HG02610 (cell line): ENCODE data around the gene SIPA1.

Experiments
- ATAC-seq: cut with Tn5 transposase; IDR thresholded peaks from one replicate; pipeline ENCODE4 v1.9.1; 2021; ENCODE audit warnings: mild to moderate bottlenecking, moderate library complexity; ENCODE audit not compliant: unreplicated experiment

The SIPA1 gene

DNA sequence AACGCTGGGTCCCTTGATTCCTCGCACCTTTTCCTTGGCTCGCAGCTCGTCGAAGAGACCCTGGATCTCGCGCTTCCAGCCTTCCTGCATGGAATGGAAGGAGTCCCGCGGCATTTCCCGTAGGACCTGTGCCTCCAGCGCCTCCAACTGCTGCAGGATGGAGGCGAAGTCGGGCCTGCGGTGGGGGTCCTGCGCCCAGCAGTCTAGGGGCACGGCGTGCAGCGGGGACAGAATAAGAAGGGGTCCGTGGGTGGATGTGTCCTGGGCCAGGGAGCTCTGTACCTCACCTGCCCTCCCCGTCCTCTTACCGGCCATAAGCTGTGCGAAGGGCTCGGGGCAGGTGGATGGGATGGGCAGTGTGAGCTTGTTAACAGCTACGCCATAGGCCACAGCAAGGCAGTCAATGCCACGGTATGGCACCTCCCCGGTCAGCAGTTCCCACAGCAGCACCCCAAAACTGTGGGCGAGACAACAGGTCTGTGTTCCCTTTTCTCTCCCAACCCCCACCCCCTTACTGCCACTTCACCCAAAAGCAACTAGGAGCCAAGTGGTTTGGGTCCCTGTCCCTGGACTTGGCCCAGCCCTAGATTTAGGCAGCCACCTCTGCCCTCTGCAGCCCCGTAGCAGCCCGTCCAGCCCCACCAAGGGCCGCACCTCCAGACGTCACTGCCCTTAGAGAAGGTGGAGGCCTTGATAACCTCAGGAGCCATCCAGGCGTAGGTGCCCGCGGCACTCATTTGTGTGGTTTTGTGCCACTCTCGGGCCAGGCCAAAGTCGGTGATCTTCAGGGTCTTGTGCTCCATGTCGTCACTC, 30.1 kb upstream of the SIPA1 start:
- ATAC-seq = no peak

DNA sequence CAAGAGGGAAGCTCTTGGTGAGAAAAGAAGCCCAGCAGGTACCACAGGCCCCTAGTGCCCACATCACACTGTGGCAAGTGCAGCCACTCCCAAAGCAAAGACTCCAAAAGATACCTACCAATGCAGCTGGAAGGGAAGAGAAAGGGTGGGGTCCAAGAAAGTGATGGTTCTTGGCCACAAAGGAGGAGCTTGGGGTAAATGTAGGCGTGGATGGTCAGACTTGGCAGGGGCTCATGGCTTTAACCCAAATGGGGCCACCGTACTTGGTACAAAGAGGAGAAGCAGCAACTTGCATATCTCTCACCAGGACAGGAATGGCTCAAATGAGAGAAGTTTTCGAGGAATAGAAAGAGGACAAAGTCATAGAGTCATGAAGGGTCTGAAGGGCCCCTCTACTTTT, 28.7 kb upstream of the SIPA1 start:
- no peak for ATAC-seq

DNA sequence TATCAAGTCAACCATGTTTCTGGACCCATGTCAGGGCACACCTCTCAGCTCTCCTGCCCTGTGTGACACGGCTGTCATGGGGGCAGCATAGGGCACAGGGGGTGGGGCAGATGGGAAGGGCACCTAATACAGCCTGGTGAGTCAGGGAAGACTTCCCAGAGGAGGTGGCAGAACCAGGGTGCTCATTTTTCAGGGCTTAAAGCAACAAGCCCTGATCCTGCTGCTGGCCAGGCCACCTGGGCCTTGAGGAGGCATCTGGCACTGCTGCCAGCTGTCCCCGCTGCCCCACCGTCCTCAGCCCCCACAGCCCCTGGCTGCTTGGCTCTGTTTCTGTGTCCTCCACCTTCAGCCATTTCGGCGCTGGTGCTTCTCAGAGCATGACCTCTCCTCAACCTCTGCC, 28.2 kb upstream of the SIPA1 start:
- no peak for ATAC-seq

DNA sequence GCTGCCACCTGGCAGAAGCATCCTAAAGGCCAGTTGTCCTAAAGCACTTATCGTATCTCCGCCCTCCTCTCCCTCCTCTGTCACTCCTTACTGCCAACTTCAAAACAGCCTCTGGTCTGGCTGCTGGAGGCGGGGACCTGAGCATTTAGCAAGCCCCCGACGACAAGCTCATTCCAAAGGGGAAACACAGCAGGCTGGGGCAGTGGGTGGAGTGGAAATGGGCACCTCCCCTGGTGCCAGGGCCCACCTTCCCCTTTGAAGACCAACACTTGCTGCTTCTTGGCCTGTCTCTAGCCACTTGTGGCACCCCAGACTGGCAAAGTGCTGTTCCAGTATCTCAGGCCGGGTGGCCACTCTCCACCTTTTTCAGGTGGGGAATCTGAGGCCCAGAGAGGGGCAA, 27.5 kb upstream of the SIPA1 start:
- no peak for ATAC-seq

DNA sequence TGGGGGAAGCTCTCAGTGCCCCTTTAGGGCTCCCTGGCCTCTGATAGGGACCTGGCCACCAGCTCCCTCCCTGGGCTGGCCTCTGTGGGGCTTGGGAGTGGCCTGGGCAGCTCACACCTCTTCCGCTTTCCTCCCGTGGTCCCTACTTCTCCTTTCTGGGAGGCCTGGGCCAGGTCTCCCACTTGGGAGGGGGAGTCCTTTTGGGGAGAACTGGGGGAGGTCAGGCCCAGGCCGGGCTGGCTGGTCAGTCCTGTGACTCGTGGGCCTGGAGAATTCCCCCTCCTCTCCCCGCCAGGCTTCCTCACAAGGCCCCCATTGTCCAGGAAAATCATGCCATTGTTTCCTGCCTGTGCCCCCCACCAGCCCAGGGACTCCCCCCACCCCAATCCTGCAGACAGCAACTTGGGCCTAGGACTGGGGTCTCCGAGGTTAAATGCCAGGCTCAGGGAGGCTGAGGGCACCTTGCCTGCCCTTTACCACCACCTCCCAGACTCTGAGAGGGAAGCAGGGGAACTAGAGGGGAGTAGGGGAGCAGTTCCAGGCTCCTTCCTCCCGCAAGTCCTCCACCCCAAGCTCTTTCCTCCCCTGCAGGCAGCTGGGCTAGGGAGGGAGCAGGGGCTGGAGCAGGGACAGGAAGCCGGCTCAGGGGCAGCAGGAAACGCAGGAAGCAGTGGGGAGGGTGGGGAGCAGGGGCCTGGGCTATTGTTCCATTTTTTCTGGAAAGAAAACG, 26.7 kb upstream of the SIPA1 start:
- ATAC-seq = no peak

DNA sequence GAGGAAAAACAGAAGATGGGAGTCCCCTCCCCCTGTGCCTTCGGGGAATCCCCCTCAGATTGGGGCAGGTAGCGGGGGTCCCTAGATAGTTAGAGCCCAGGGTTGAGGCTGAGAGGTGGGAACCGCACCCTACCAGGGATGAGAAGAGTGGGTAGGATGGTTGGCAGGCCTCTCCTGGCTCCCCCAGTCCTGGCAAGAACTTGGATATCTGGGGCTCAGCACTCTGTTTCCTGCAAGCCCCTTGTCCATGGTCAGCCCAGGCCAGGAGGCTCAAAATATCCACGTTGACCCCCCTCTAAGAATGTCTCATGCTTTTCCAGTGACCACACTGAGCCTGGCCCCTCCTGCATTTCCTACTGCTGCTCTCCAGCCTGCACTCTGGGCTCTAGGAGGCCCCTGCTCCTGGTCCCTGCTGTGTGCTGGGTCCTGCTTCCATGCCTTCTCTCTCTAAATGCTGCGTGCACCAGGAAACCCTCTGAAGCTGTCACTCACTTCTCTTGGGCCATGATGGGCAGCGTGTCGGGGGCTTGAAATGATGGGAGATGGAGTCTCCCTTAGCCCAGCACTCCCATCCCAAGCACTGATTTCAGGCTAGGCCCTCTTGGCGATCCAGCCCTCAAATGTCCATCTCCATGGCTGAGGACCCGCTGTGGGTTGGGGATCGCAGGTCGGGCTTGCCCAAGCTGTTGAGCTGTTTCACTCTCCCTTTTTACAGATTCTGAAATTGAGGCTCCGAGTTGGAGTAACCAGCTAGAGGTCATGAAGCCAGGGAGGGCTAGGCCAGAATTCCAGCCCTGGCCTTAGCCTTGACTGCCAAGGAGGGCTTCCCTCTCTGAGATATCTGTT, 25.9 kb upstream of the SIPA1 start:
- no peak for ATAC-seq

DNA sequence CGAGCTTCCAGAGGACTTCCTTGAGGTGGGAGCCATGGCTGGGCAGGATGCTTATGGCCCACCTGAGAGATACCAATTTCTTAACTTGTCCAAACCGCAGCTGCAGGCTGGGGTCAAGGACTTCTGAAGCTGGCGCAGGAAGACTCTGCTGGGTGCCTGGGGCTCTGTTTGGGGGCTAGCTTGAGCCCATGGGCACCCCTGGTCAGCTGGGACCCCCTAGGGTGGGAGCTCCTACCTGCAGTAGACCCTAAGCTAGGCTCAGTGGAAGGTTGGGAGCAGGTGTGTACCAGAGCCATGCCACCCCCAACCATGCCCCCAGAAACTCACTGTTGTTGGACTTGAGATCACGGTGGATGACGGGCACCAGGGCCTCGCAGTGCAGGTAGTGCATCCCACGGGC, 25.2 kb upstream of the SIPA1 start:
- ATAC-seq = no peak

DNA sequence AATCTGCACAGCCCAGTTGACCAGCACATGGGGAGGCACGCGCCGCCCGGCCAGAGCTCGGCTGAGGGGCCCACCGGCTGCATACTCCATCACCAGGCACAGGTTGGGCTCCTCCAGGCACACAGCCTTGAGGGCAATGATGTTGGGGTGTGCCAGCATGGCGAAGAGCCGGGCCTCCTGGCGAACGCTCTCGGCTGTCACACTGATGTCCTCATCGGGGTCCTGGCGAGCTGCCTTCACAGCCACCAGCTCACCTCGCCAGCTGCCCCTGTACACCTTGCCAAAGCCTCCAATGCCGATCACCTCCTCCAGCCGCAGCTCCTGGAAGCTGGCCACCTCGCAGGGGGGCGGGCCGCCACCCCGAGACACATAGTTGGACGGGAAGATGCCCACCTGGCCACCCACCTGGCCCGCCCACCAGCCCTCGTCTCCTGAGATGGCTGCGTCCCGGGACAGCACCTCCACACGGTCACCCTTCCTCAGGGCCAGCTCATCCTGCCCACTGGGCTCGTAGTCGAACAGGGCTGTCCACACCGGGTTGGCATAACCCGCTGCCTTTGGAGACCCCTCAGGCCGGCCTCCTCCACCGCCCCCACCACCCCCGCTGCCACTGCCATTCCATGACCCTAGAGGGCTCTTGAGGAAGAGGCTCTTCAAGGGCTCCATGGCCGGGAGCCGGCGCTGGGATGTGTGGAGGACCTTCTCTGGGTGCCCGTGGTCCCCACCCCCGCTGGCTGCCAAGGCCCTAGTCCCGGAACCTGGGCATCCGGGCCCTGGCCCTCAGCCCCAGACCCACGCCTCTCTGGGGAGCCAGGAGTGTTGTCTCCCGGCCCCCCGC, 24.6 kb upstream of the SIPA1 start:
- ATAC-seq = no peak

DNA sequence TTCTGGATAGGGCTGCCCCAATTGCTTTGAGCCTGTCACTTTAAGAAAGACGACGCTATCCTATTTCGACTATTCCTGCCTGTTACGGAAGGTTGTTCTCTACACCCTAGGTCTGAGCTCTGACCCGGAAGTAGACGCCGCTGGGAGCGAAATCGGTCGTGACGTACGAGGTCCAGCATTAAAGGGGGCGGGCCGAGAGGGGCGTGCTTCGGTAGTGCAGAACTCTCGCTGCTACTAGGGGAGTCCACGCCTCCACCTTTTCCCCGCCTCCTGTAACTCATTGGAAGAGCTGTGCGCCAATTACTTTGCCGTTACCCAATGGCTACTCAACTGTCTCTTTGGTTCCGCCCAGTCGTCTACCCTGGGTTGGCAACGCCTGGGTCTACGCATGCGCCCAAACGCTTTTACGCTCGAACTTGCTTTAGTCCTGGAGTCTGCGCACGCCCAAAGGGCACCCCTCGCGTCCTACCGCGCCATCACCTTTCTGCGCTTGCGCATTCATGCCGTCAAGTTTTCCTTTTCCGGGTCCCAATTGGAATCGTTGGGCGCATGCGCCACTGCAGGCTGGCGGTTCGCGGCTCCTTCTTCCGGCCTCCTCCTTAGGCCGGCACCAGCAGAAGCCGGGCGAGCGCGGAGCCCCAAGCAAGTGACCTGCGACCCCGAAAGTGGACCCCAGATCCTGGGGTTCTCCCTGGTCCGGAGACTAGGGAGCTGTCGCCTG, 22.5 kb upstream of the SIPA1 start, which contains the start of gene PCNX3:
PCNX3 (plus strand) TSS at position 548 of the 721 bp plus-strand sequence. CDS start 536 bp downstream, outside the sequence.
- peak; percentile 76 for ATAC-seq

DNA sequence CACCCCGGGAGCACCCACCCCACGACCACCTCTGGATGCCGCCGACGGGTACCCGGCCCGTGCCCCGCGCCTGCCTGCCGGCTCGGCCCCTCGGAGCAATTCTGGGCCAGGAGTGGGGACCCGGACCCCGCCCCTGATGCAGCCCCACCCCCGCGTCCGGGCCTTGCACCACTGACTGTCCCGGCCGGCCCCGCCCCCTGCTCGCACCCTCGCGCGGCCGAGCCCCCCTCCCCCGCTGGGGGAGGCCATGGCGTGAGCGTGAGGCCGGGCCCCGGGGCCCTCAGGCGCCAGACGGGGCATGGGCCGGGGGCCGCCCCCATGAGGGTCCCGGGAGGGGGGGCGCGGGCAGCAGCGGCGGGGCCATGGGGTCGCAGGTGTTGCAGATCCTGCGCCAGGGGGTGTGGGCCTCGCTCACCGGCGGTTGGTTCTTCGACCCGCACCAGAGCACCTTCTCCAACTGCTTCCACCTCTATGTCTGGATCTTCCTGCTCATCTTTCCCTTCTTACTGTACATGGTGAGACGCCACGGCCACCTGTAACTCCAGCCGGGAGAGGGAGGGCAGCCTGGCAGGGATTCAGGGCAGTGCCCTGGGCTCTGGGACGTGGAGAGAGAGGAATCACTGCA, 21.8 kb upstream of the SIPA1 start:
- ATAC-seq = peak; percentile 0

DNA sequence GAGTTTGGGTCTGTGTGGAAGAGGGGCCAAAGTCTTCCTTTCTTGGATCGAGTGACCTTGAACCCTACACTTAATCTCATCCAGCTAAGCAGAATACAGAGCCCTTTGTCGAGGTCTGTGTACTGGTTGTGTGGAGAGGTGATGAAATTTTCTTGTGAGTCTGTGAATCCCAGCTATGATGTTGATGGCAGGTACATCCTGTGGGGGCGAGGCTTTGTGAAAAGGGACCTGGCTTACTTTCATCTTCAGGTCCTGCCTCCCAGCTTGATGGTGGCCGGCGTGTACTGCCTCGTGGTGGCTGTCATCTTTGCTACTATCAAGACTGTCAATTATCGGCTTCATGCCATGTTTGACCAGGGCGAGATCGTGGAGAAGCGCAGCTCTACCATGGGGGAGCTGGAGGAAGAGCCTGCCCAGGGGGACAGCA, 21.3 kb upstream of the SIPA1 start:
- no peak for ATAC-seq

DNA sequence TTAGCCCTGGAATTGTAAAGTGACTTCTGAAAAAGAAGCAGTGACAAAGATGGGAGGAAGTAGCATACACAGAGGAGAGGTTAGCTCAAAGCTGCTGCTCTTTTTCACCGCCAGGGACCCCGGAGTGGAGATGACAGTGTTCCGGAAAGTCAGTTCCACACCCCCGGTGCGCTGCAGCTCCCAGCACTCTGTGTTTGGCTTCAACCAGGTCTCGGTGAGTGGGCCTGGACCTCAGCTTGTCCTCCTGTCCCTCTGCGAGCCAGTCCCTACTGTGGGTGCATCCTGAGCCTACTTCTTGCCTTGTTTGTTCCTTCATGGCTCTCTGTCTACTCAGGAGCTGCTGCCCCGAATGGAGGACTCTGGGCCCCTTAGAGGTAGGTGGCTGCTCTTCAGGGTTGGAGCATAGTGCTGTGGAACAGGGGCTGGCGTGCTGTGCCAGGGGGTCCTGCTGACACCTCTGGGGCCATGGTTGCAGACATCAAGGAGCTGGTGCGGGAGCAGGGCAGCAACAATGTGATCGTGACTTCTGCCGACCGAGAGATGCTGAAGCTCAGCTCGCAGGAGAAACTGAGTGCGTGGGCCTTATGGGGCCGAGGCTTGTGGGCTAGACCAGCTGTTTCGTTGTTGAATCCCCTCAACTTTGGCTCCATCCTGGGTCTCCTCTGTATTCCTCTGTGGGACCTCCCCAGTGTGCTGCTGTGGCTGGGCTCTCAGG, 20.6 kb upstream of the SIPA1 start:
- no peak for ATAC-seq

DNA sequence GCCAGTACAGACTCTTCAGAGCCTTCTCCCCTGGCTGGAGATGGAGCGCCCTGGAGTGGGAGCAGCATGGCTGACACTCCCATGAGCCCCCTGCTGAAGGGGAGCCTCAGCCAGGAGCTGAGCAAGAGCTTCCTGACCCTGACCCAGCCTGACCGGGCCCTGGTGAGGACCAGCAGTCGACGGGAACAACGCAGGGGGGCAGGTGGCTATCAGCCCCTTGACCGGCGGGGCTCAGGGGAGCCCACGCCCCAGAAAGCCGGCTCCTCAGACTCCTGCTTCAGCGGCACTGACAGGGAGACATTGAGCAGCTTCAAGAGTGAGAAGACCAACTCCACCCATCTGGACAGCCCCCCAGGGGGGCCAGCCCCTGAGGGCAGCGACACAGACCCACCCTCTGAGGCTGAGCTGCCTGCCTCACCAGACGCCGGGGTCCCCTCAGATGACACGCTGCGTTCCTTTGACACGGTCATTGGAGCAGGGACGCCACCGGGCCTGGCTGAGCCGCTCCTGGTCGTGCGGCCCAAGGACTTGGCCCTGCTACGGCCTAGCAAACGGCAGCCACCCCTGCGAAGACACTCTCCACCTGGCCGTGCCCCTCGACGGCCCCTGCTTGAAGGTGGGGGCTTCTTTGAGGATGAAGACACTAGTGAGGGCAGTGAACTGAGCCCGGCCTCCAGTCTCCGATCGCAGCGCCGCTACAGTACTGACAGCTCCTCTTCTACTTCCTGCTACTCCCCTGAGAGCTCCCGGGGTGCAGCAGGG, 19.7 kb upstream of the SIPA1 start:
- ATAC-seq = no peak

DNA sequence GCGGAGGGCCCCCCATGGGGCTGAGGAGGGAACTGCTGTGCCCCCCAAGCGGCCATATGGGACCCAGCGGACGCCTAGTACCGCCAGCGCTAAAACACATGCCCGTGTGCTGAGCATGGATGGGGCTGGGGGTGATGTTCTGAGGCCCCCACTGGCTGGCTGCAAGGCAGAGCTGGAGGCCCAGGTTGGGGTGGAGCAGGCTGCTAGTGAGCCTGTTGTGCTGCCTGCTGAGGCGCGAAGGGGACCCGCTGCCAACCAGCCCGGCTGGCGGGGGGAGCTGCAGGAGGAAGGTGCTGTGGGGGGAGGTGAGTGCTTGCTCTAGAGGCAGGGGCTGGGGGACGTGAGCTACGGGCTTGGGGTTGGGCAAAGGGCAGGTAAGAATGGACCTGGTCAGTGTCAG, 19.1 kb upstream of the SIPA1 start:
- no peak for ATAC-seq

DNA sequence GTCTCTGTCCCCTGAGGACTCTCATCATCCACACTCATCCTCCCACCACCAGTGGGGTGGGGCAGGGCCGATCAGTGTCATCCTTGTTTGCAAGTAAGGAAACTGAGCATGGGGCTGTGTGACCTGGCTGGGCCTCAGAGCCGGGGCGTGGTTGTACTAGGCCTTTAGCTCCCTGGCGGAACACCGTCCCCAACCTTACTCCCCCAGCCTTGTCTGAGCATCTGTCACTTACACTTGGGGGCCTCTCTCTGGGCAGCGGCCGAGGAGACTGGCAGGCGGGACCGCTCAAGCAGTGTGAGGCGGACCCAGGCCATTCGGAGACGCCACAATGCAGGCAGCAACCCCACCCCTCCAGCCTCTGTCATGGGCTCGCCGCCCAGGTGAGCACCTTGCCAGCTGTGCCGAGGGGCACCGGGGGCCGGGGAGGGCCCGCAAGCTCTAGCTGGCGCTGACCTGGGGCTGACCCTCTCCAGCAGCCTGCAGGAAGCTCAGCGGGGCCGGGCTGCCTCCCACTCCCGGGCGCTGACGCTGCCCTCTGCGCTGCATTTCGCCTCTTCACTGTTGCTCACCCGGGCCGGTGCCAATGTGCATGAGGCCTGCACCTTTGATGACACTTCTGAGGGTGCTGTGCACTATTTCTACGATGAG, 18.5 kb upstream of the SIPA1 start:
- no peak for ATAC-seq

DNA sequence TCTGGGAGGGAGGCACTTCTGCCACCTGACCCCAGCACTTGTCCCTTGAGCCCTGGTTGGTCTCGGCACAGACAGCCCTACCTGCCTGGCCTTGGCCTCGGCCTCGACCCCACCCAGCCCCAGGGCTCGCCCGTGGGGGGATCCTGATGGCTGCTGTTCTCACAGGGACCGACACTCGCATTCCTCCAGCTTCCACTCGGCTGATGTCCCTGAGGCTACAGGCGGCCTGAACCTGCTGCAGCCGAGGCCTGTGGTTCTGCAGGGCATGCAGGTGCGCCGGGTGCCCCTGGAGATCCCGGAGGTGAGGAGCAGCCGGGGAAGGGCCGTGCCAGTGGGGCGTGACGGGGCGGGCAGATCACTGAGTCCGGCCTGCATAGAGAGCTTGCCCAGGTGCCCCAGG, 17.2 kb upstream of the SIPA1 start:
- ATAC-seq = no peak

DNA sequence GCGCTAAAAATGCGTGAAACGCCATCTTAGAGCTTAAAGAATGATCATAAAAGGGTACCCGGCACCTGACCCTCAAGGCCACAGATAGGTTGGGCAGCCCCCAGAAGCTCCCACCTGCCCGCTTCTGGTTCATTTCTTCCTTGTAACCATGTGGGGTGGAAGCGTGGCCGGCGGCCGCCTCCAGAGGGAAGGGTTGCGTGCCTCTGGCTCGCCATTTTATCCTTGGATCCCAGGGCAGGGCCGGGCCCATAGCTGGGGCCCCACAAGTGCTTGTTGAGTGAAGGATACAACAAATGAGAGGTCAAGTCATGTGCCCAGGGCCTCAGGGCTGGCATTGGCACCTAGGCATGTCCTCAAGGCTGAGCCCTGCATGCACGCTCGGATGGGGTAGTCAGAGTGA, 16.4 kb upstream of the SIPA1 start:
- no peak for ATAC-seq

DNA sequence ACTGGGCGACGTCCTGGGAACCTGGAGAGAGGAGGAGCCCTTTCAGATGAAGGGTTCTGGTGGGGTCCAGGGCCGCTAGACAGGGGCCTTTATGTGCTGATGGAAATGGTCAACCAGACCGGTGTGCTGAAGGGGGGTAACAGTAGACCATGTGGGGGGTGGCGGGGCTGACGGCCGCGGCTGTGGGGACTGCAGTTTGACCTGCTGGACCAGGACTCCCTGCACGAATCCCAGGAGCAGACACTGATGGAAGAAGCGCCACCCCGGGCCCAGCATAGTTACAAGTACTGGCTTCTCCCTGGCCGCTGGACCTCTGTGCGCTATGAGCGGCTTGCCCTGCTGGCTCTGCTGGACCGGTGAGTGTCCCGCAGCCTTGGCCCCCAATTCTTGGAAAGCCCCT, 15.9 kb upstream of the SIPA1 start:
- ATAC-seq = no peak
